OCI-LY1 (cell line): ENCODE results near the gene HAGH.

ENCODE experiments used
- H2AFZ ChIP-seq: fragments of 200-600 bp; sonication (generic), shearing (Covaris generic); 2 replicates; pipeline ENCODE4 v1.6.0; 2014; ENCODE audit warnings: antibody characterized with exemption, mild to moderate bottlenecking, low read length
- H3F3A ChIP-seq: fragments of 200-600 bp; sonication (generic), shearing (Covaris generic); 2 replicates; pipeline ENCODE4 v1.6.0; 2014; ENCODE audit warnings: mild to moderate bottlenecking, antibody characterized with exemption, low read length, moderate library complexity; ENCODE audit not compliant: insufficient read depth
- H3K27ac ChIP-seq: fragments of 200-600 bp; sonication (generic); 2 replicates; pipeline ENCODE4 v1.5.1; 2014; ENCODE audit warnings: low read length, mixed run types, mild to moderate bottlenecking, low read depth; ENCODE audit not compliant: poor library complexity, severe bottlenecking
- H3K27me3 ChIP-seq: fragments of 200-600 bp; sonication (generic); 2 replicates; pipeline ENCODE4 v1.6.0; 2014; ENCODE audit warnings: antibody characterized with exemption, mild to moderate bottlenecking, low read length, moderate library complexity; ENCODE audit not compliant: insufficient read depth
- H3K36me3 ChIP-seq: fragments of 200-600 bp; sonication (generic); 2 replicates; pipeline ENCODE4 v1.6.1; 2014; ENCODE audit warnings: mild to moderate bottlenecking, antibody characterized with exemption, low read length, moderate library complexity, mixed read lengths; ENCODE audit not compliant: insufficient read depth
- H3K4me1 ChIP-seq: fragments of 200-600 bp; sonication (generic); 2 replicates; pipeline ENCODE4 v1.5.1; 2014; ENCODE audit warnings: mild to moderate bottlenecking, low read length, moderate library complexity; ENCODE audit not compliant: insufficient read depth, severe bottlenecking
- H3K4me2 ChIP-seq: fragments of 200-600 bp; sonication (generic), shearing (Covaris generic); 2 replicates; pipeline ENCODE4 v1.6.1; 2014; ENCODE audit warnings: low read length
- H3K4me3 ChIP-seq: fragments of 200-600 bp; sonication (generic); 2 replicates; pipeline ENCODE4 v1.5.1; 2014; ENCODE audit warnings: low read length, low read depth, mild to moderate bottlenecking, mixed read lengths; ENCODE audit not compliant: poor library complexity, severe bottlenecking
- H3K79me2 ChIP-seq: fragments of 200-600 bp; shearing (Covaris generic); 2 replicates; pipeline ENCODE4 v1.6.1; 2016; ENCODE audit warnings: mixed run types, low read length, mixed read lengths; ENCODE audit not compliant: insufficient read depth
- H3K9ac ChIP-seq: fragments of 200-600 bp; sonication (generic), shearing (Covaris generic); 2 replicates; pipeline ENCODE4 v1.6.1; 2014; ENCODE audit warnings: mild to moderate bottlenecking, low read length, mixed read lengths
- H3K9me2 ChIP-seq: fragments of 200-600 bp; sonication (generic), shearing (Covaris generic); 2 replicates; pipeline ENCODE4 v1.6.1; 2014; ENCODE audit warnings: low read depth, mild to moderate bottlenecking, low read length, mixed read lengths
- H3K9me3 ChIP-seq: fragments of 200-600 bp; shearing (Covaris generic); 2 replicates; pipeline ENCODE4 v1.6.1; 2014; ENCODE audit warnings: low read length, mixed read lengths
- H4K20me1 ChIP-seq: fragments of 200-600 bp; sonication (generic), shearing (Covaris generic); 2 replicates; pipeline ENCODE4 v1.6.0; 2016; ENCODE audit warnings: mild to moderate bottlenecking, low read length; ENCODE audit not compliant: insufficient read depth
- CTCF ChIP-seq: fragments of 200-600 bp; sonication (generic), shearing (Covaris generic); IDR thresholded peaks from 2 replicates; pipeline ENCODE4 v1.5.1; 2017; ENCODE audit warnings: mild to moderate bottlenecking, antibody characterized with exemption, low read length, moderate library complexity, mixed read lengths
- EZH2 ChIP-seq: fragments of 200-600 bp; sonication (generic), shearing (Covaris generic); IDR thresholded peaks from 2 replicates; pipeline ENCODE4 v1.8.0; 2017; ENCODE audit warnings: borderline replicate concordance, mixed run types, mild to moderate bottlenecking, antibody characterized with exemption, low read length, moderate library complexity, mixed read lengths

Gene HAGH

GRCh38 chr16:1765826-1766225 lies 60.8 kb downstream of the HAGH start:
- Histone ChIP-seq H3K27me3 (no peaks in the 10 kb centered on the region), H3K36me3 (peaks cover 83% of the 10 kb centered on the region), H3K9me3 (no peaks in the 10 kb centered on the region), H3F3A (no peaks in the 10 kb centered on the region), H4K20me1 (no peaks in the 10 kb centered on the region), H3K27ac (no peak overlapping the region), H3K79me2 (no peaks in the 10 kb centered on the region), H3K4me3 (no peak overlapping the region), H3K4me2 (no peak overlapping the region), H3K9ac (no peak overlapping the region), H3K9me2 (no peaks in the 10 kb centered on the region), H2AFZ (no peak overlapping the region), H3K4me1 (peaks cover 10% of the 10 kb centered on the region)
- TF ChIP-seq EZH2 (no peak), CTCF (no peak)

DNA sequence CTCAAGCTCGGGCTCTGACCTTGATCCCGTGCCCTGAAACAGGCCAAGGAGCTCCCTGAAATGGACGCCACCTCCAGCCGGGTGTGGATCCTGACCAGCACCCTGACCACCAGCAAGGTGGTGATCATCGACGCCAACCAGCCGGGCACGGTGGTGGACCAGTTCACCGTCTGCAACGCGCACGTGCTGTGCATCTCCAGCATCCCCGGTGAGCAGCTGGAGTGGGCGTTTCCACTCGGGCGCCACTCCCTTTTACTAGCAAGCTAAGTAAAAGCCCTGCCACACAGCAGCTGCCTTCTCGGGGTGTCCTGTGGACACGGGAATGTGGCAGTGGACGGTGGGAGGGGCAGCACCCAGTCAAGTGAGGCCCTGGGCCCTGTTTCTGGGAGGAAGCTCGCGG lies 61.7 kb downstream of the HAGH start:
- Histone ChIP-seq H3K9me2 (no peaks in the 10 kb centered on the region), H4K20me1 (no peaks in the 10 kb centered on the region), H3K9me3 (no peaks in the 10 kb centered on the region), H3K4me3 (no peak overlapping the region), H2AFZ (no peak overlapping the region), H3K4me2 (no peak overlapping the region), H3K27ac (no peak overlapping the region), H3K4me1 (peaks cover 1% of the 10 kb centered on the region), H3K79me2 (no peaks in the 10 kb centered on the region), H3K9ac (no peak overlapping the region), H3K36me3 (peaks cover 80% of the 10 kb centered on the region), H3K27me3 (no peaks in the 10 kb centered on the region), H3F3A (no peaks in the 10 kb centered on the region)
- no peak for TF ChIP-seq EZH2
- no peak for TF ChIP-seq CTCF

- Histone ChIP-seq H3K27me3 (no peaks in the 10 kb centered on the region), H3K4me3 (no peak overlapping the region), H3K9me3 (no peaks in the 10 kb centered on the region), H3K4me1 (no peaks in the 10 kb centered on the region), H3K9me2 (no peaks in the 10 kb centered on the region), H4K20me1 (no peaks in the 10 kb centered on the region), H3K9ac (no peak overlapping the region), H3K36me3 (peaks cover 73% of the 10 kb centered on the region), H3K4me2 (no peak overlapping the region), H3F3A (no peaks in the 10 kb centered on the region), H2AFZ (no peak overlapping the region), H3K27ac (peak overlapping the region; percentile 11), H3K79me2 (no peaks in the 10 kb centered on the region)
- TF ChIP-seq EZH2 = no peak
- TF ChIP-seq CTCF = peak; percentile 44; the same call in 1 of the 2 replicates
These were observed 62.8 kb downstream of the HAGH start for GRCh38 chr16:1763521-1764511.
